Right lobe of liver (tissue), 6 donors: ENCODE measurements around the gene FLOT2. TPM values are rescaled to one million over a fixed set of nuclear protein-coding genes. Genes with fewer than 3 reads are reported as not detected.

ENCODE experiments used
- ATAC-seq, 4 donors: fragments of 200-7000 bp; cut with Tn5 transposase; one replicate each; pipeline ENCODE4 v1.9.1; 2020; ENCODE audit warnings: mild to moderate bottlenecking in 4 of 4, moderate library complexity in 4 of 4
- DNase-seq, 3 donors: peaks; one replicate each; pipeline ENCODE4 v3.0.0-alpha.2; 2020
- H3K27ac ChIP-seq, 3 donors: fragments of 200-600 bp; one replicate each; pipeline ENCODE4 v1.8.0; 2022
- H3K27me3 ChIP-seq, 2 donors: fragments of 200-600 bp; one replicate each; pipeline ENCODE4 v1.8.0; 2022
- H3K36me3 ChIP-seq, 4 donors: fragments of 200-600 bp; sonication (generic) in 1 of 4; one replicate each; pipeline versions ENCODE4 v1.5.1 to v1.8.0; 2017 to 2022; ENCODE audit warnings: control low read depth in 1 of 4
- H3K4me1 ChIP-seq, 4 donors: fragments of 200-600 bp; sonication (generic) in 1 of 4; one replicate each; pipeline versions ENCODE4 v1.5.1 to v1.8.0; 2017 to 2022; ENCODE audit warnings: control low read depth in 1 of 4
- H3K4me3 ChIP-seq, 3 donors: fragments of 200-600 bp; one replicate each; pipeline ENCODE4 v1.8.0; 2022
- H3K9me3 ChIP-seq, 4 donors: fragments of 200-600 bp; sonication (generic) in 1 of 4; one replicate each; pipeline versions ENCODE4 v1.5.1 to v1.8.0; 2017 to 2022; ENCODE audit warnings: control low read depth in 1 of 4
- CTCF ChIP-seq, 4 donors: fragments of 200-600 bp in 3 of 4; fragments of 450-650 bp in 1 of 4; IDR thresholded peaks; one replicate each; pipeline versions ENCODE4 v1.5.1 to v1.8.0; 2016 to 2022; ENCODE audit warnings: antibody characterized with exemption in 4 of 4, mild to moderate bottlenecking in 2 of 4
- POLR2A ChIP-seq: fragments of 450-650 bp; IDR thresholded peaks from one replicate; pipeline ENCODE4 v1.6.1; 2017; ENCODE audit warnings: antibody characterized with exemption, mild to moderate bottlenecking
- whole genome bisulfite sequencing: methylation state at CpG from one replicate; pipeline ENCODE4 v1.1.6; 2018; ENCODE audit warnings: low coverage, low lambda C conversion rate; ENCODE audit not compliant: insufficient coverage; ENCODE audit errors: missing lambda C conversion rate; 5-methylcytosine and 5-hydroxymethylcytosine counted together
- intact Hi-C, 2 donors: fragments of 100-400 bp; cut with DNase I; formaldehyde crosslinking; loops; one replicate each; pipeline versions ENCODE4 v1.11.2 to v1.14.1; 2022
- total RNA-seq, 6 experiments: library from RNA; depleted of rRNA in 2 of 6; stranded (reverse); fragments of >200 nt in 2 of 6; fragmentation: NEBNext Ultra II Directional in 3 of 6; extraction: Animal tissue kit (Norgen Biotek cat#: 25700) in 3 of 6; gene quantifications; one replicate each; pipeline versions ENCODE4 v1.1.0 to v1.2.4, GENCODE V29; 2016 to 2023
- donor health status: DM: no; HTN: yes; CAD: no.
- donor health status: DM: no; HTN: no; CAD: no.
- donor health status: DM: no; HTN: no; CAD: no.
- donor health status: DM: no; HTN: yes; CAD: no.
- donor health status: DM: no; HTN: yes; CAD: no.

Gene FLOT2
- total RNA-seq, 6 experiments from 2014 or later = 64.9 to 131 (median 82.8) TPM

- ATAC-seq (peak; percentile 60 to 77 (median 69)), DNase-seq (peak in 1 of 3 donors; percentile 48)
- H3K4me3 ChIP-seq = no peak overlapping the region
- peaks cover 4 to 92% (median 41%) of the 10 kb centered on the region in 4 donors for H3K36me3 ChIP-seq
- 11% methylated on average over 5 of the region's 6 CpGs for whole genome bisulfite sequencing
- TF ChIP-seq POLR2A (no peak), CTCF (IDR thresholded peaks at IDR 0.05) (peak; percentile 70 to 83 (median 76))
- no peaks in the 10 kb centered on the region for H3K9me3 ChIP-seq
- H3K4me1 ChIP-seq = peaks cover 0 to 18% (median 8%) of the 10 kb centered on the region in 4 donors
- no peaks in the 10 kb centered on the region for H3K27me3 ChIP-seq
- H3K27ac ChIP-seq = no peak overlapping the region
- intact Hi-C loops = loop anchor here (10.0 kb wide), 2 partner anchors 62 to 162 kb away; partner anchors contain the start of gene ERAL1 (in 1 of the 2)
Observed at GRCh38 chr17:28916302-28916934, 18.9 kb upstream of the FLOT2 start.

- TF ChIP-seq POLR2A (no peak), CTCF (IDR thresholded peaks at IDR 0.05) (no peak)
- Histone ChIP-seq H3K27me3 (no peaks in the 10 kb centered on the region), H3K9me3 (no peaks in the 10 kb centered on the region), H3K4me1 (peaks cover 0 to 30% (median 9%) of the 10 kb centered on the region in 4 donors), H3K27ac (peak overlapping the region in 1 of 3 donors; percentile 44), H3K4me3 (no peak overlapping the region), H3K36me3 (peaks cover 0 to 92% (median 40%) of the 10 kb centered on the region in 4 donors)
- DNase-seq = no peak
- intact Hi-C loops = loop anchor here (10.0 kb wide), 2 partner anchors 58 to 158 kb away; partner anchors contain the start of gene ERAL1 (in 1 of the 2)
- peak in 1 of 4 donors; percentile 12 for ATAC-seq
- whole genome bisulfite sequencing = 100% methylated on average over 2 of the region's 6 CpGs
Observed at GRCh38 chr17:28912938-28913333, 15.4 kb upstream of the FLOT2 start.

GRCh38 chr17:28912281-28912937, 14.9 kb upstream of the FLOT2 start:
- WGBS = 26% methylated on average over 7 of the region's 20 CpGs
- DNase-seq (peak in 1 of 3 donors; percentile 57), ATAC-seq (peak; percentile 47 to 61 (median 52))
- Histone ChIP-seq H3K4me3 (no peak overlapping the region), H3K36me3 (peaks cover 0 to 86% (median 40%) of the 10 kb centered on the region in 4 donors), H3K27me3 (no peaks in the 10 kb centered on the region), H3K9me3 (no peaks in the 10 kb centered on the region), H3K4me1 (peaks cover 0 to 30% (median 9%) of the 10 kb centered on the region in 4 donors), H3K27ac (peak overlapping the region in 2 of 3 donors; percentile 40 to 44)
- TF ChIP-seq CTCF (IDR thresholded peaks at IDR 0.05) (peak; percentile 41 to 55 (median 48)), POLR2A (no peak)
- intact Hi-C loops = loop anchor here (10.0 kb wide), 2 partner anchors 58 to 158 kb away; partner anchors contain the start of gene ERAL1 (in 1 of the 2)

GRCh38 chr17:28911411-28912045, 14.0 kb upstream of the FLOT2 start:
- Histone ChIP-seq H3K4me3 (no peak overlapping the region), H3K27me3 (no peaks in the 10 kb centered on the region), H3K36me3 (peaks cover 0 to 79% (median 34%) of the 10 kb centered on the region in 4 donors), H3K27ac (peak overlapping the region in 2 of 3 donors; percentile 40 to 44), H3K9me3 (no peaks in the 10 kb centered on the region), H3K4me1 (peaks cover 0 to 30% (median 9%) of the 10 kb centered on the region in 4 donors)
- intact Hi-C loops = loop anchor here (10.0 kb wide), 2 partner anchors 57 to 157 kb away; partner anchors contain the start of gene ERAL1 (in 1 of the 2)
- TF ChIP-seq CTCF (IDR thresholded peaks at IDR 0.05) (no peak), POLR2A (no peak)
- 93% methylated on average over 5 of the region's 13 CpGs for WGBS
- ATAC-seq = no peak
- DNase-seq = no peak
